Activated CD4-positive, alpha-beta T cell treated with anti-CD3 and anti-CD28 coated beads for 1 hour (primary cell): ENCODE data around the gene PAFAH1B1.
"Not testable (repeated sequence)": the region's sequence is repeated elsewhere in the genome, so short reads cannot be mapped to it uniquely, and the experiment has no call there.

ENCODE experiments used
- DNase-seq: peaks from one replicate; pipeline ENCODE4 v3.0.0-alpha.2; 2020

PAFAH1B1 gene

DNA sequence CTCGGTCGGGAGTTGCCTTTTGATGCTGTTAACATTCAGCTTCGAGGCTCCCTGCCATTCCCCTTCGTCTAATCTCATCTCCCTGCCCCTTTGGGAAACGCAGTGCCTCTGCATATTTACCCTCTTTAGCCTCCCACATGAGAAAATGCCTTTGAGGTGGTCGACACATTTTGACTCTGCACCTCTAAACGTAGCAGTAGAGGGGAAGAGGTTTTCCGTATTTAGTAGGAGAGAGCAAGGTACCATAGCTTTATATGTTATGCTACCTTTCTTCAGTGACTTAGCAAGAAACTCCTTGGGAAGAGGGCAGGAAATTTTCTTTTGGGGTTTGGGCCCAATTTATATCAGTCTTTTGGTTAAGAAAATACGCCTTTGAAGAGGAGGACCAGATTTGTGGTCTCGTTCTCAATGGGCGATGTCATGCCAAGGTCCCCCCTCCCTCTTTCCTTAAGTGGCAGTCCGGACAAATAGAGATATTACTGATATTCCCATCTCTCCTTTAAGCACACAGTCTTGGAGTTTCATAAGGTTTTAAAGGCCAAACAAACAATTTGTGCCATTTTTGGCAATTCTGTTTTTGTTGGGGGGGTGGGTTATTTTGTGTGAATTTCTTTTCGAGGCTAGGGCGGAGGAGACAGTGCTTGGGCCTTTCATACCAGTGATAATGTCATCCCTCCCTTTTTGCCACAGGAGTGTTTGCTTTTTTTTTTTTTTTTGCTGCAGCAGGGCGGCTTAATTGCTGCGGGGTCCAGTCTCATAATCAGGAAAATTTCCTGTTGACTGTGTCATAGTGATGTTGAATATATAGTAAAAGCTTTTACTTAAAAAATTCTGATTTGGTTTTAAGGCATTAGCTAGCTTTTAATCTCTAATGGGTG lies 1.5 kb downstream of the PAFAH1B1 start:
- DNase-seq = no peak

DNA sequence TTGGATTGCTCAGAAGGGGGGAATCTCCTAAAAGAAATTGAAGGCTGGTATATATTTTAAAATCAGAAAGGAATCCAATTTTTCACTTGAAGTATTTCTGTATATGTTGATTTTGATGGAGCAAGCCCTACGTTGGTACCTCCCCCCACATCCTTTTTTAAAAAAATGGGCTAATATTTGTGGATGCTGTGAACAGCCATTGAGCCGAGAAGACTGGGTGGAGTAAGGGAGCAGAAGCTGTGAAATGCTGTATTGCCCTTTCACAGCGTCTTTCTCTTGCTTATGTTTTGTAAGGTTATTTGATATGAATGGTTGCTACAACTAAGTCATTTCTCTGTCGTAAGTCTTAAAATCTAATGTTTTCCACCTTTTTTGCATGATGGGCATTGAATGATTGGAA lies 2.3 kb downstream of the PAFAH1B1 start:
- DNase-seq = no peak

DNA sequence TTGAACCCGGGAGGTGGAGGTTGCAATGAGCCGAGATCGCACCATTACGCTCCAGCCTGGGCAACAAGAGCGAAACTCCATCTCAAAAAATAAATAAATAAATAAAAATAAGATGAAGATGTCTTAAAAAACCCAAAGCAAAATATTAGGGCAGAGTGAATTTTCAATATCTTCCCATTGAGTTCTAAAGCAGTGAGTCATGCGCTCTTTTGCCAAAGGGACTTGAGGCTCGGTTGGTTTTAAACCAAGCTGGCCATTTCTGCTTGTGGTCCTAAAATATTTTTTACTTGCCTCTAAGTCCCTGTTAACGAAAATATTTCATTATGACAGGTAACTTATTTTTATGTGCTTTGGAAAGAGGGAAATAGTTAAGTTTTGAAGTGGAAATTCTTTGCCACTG lies 4.7 kb downstream of the PAFAH1B1 start:
- DNase-seq = no peak

DNA sequence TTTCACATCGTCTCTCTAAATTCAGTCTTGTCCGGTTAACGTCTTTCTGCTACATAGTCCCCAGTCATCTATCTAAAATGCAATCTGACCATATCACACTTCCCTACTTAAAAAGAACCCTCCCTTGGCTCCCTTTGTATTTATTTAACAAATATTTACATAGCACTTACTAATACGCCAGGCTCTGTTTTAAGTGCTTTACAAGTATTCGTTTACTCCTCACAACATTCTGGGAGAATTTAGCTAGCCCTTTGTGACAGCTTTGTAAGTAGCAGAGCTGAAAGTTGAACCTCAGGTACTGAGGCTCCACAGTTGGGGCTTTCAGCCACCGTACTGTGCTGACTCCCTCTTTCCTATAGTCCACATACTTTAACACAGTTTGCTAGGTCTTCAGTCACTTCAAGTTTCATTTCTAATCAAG lies 9.2 kb downstream of the PAFAH1B1 start:
- DNase-seq = no peak

DNA sequence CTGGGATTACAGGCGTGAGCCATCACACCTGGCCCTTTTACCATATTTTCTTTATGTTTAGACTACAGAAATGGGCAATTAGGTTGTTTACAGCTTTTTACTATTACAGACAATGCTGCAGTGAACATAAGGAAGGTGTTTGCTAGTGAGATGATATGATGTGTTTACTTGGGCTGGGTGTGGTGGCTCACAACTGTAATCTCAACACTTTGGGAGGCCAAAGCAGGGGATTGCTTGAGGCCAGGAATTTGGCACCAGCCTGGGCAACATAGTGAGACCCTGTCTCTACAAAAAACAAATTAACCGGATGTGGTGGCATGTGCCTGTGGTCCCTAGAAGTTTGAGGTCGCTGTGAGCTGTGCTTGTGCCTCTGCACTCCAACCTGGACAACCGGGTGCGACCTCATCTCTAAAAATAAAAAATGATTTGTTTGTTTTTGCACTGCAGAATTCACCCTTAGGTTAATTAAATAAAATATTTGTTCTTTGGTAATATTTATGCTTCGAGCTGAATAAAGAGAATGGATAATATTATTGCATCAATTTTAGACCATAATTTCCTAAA lies 15.0 kb downstream of the PAFAH1B1 start:
- no peak for DNase-seq

DNA sequence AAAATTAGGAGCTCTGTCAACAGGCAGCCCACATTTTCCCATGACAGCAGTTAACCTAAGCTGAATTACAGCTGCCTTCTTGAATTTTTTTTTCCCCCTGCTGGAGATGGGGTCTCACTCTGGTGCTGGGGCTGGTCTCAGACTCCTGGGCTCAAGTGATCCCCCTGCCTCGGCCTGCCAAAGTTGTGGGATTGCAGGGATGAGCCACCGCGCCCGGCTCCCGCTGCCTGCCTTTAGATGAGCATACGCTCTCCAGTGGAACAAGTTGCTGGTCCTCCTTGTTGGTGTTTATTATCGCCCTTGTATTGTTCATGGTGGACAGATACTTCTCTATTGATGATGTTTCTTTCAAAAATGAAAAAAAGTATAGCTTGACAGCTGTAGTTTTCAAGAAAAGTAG lies 15.6 kb downstream of the PAFAH1B1 start:
- no peak for DNase-seq

DNA sequence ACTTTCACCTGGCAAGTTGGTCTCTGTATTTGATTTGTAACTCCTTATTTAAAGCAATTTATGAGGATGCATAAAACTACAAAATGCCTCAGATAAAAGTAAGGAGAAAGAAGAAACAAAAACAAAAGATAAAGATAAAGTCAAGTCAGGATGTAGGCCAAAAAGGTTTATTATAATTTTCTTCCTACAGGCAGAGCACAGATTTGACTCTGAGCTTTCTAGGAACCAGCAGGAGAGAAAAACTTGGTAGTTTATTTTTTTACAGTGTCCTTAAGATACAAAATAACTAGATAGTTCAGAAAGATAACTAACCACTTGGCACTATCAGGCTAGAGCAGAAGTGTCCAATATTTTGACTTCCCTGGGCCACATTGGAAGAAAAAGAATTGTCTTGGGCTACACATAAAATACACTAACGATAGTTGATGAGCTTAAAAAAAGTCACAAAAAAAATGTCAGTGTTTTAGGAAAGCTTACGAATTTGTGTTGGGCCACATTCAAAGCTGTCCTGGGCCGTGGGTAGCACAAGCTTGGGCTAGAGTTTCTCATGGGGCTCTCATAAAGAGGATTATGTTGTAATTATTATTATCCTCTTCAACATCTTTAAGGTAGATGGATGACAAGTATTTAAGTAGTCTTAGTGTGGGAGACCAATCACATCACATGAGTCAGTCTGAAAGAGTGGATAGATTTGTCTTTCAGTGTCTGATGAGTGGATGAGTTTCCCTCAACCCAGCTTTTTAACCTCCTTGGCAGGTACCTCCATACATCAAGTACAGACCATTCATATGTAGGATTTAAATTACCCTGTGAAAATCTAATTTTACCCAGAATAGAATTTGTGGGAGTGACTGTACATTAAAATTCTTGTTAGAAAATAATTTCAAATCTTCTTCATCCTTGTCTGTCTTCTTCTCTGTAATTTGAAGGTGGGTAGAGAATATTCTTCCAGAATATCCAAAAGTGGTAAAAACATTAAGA lies 17.0 kb downstream of the PAFAH1B1 start:
- DNase-seq = no peak

DNA sequence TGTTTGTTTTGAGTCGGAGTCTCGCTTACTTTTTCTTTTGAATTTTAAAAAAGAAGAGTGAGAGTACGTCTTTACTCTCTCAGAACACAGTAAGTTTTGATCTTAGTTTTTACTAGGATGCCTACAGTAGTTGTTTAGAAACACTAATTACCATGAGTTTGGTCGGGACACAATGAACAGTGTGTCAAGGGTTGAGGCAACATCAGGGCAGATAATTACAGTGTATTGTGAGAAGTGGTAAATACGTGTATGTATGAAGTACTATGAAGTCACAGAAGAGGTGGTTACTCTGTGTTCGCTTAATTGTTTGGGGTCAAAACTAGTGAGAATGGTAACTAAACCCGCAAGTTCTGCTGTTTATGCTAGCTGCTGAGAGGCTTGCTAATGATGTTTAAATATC lies 18.2 kb downstream of the PAFAH1B1 start:
- no peak for DNase-seq

DNA sequence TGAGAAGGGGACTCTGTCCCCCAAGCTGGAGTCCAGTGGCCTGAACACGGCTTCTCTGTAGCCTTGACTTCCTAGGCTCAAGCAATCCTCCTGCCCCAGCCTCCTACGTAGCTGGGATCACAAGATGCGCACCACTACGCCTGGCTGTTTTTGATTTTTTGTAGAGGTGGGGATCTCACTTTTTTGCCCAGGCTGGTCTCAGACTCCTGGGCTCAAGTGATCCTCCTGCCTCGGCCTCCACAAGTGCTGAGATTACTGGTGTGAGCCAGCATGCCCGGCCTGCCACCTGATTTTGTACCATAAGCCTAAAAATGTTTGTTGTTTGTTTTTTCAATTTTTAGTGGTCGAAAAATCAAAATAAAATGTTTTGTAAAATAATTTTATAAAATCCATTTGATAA lies 19.2 kb downstream of the PAFAH1B1 start:
- DNase-seq = no peak

DNA sequence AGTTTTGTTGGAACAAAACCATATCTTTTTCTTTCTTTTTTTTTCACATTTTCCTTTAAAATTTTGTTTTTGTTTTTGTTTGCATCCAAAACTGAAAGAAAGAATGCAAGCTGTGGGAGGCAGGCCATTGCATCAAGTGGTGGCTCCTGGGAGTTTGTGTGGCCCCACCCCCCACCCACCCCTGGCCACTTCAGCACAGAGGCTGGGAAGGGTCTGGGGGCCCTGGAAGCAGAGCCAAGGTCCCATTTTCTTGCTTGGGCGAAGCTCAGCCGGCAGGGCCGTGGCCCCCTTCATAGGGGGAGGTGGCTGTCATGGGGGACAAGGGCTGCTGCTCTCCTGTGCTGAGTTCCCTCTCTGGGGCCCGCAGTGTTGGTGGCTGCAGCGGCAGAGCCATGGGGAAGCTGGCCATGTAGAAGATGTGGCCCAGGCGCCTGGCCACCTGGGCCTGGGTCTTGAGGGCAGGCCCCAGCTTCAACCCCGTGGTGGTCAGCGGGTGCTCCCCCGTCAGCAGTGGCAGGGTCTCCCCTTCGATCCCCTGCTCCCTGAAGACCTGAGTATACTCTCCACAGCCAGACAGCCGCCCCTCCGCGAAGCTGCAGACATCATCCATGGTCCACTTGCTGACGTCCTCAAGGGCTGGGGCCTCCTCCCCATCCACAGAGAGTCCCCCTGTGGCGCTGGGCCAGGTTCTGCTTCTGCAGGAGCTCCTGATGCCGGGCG lies 19.8 kb downstream of the PAFAH1B1 start:
- no peak for DNase-seq

DNA sequence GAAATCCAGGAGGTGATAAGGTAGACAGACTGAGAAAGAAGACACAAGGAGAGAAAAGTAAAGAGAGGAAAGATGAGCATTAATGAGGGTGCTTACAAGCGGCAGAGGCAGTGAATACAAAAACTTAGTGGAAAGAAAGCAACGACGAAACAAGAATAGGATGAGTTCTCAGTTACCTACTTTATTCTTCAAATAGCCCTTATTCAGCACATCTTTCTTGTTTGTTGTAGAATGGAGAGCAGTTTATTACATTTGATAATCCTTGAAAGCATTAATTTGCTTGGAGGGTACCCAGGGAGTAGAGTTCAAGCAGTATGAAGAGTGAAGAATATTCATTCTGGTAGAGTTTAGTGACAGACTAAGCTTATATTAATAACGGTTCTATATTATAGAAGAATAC lies 22.4 kb downstream of the PAFAH1B1 start:
- no peak for DNase-seq

DNA sequence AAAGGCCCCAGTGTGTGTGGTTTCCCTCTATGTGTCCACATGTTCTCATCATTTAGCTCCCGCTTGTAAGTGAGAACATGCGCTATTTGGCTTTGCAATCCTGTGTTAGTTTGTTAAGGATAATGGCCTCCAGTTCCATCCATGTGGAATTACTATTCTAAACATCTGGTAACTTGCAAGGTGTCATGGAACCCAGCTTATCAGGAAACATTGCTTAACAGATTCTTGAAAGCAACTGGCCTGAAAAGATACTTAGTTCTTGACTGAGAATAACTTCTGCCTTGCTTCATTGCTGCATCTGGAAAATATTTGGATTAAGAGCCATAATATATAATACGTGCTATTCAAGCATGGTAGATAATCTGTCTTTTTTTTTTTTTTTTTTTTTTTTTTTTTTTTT lies 27.8 kb downstream of the PAFAH1B1 start:
- no peak for DNase-seq

DNA sequence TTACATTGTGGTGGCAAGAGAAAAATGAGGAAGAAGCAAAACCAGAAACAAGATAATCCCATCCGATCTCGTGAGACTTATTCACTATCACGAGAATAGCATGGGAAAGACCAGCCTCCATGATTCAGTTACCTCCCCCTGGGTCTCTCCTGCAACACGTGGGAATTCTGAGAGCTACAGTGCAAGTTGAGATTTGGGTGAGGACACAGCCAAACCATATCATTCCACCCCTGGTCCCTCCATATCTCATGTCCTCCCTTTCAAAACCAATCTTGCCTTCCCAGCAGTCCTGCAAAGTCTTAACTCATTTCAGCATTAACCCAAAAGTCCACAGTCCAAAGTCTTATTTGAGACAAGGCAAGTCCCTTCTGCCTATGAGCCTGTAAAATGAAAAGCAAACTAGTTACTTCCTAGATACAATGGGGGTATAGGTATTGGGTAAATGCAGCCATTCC lies 28.5 kb downstream of the PAFAH1B1 start:
- DNase-seq = not testable (repeated sequence)

DNA sequence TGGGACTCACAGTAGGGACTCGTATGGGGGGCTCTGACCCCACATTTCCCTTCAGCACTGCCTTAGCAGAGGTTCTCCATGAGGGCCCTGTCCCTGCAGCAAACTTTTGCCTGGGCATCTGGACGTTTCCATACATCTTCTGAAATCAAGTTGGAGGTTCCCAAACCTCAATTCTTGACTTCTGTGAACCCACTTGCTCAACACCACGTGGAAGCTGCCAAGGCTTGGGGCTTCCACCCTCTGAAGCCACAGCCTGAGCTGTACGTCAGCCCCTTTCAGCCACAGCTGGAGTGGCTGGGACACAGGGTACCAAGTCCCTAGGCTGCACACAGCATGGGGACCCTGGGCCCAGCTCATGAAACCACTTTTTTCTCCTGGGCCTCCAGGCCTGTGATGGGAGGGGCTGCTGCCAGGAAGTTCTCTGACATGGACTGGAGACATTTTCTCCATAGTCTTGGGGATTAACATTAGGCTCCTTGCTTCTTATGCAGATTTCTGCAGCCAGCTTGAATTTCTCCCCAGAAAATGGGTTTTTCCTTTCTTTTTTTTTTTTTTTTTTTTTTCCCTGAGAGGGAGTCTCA lies 29.4 kb downstream of the PAFAH1B1 start:
- DNase-seq = not testable (repeated sequence)

DNA sequence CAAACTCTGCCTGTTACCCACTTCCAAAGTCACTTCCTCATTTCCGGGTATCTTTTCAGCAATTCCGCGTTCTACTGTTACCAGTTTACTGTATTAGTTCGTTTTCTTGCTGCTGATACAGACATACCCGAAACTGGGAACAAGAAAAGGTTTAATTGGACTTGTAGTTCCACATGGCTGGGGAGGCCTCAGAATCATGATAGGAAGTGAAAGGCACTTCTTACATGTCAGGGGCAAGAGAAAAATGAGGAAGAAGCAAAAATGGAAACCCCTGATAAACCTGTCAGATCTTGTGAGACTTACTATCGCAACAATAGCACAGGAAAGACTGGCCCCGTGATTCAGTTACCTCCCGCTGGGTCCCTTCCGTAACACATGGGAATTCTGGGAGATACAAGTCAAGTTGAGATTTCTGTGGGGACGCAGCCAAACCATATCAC lies 30.9 kb downstream of the PAFAH1B1 start:
- DNase-seq = no peak

DNA sequence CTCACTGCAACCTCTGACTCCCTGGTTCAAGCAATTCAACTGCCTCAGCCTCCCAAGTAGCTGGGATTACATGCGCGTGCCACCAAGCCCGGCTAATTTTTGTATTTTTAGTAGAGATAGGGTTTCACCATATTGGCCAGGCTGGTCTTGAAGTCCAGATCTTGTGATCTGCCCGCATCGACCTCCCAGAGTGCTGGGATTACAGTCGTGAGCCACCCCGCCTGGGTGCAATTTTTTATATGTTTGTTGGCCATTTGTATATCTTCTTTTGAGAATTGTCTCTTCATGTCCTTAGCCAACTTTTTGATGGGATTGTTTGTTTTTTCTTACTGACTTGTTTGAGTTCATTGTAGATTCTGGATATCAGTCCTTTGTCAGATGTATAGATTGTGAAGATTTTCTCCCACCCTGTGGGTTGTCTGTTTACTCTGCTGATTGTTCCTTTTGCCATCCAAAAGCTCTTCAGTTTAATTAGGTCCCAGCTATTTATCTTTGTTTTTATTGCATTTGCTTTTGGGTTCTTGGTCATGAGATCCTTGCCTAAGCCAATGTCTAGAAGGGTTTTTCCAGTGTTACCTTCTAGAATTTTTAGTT lies 33.3 kb downstream of the PAFAH1B1 start:
- not testable (repeated sequence) for DNase-seq

DNA sequence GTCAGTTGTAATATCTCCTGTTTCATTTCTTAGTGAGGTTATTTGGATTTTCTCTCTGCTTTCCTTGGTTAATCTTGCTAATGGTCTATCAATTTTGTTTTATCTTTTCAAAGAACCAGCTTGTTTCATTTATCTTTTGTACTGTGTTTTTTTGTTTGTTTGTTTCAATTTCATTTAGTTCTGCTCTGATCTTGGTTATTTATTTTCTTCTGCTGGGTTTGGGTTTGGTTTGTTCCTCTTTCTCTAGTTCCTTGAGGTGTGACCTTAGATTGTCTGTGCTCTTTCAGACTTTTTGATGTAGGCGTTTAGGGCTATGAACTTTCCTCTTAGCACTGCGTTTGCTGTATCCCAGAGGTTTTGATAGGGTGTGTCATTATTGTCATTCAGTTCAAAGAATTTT lies 35.5 kb downstream of the PAFAH1B1 start:
- not testable (repeated sequence) for DNase-seq

DNA sequence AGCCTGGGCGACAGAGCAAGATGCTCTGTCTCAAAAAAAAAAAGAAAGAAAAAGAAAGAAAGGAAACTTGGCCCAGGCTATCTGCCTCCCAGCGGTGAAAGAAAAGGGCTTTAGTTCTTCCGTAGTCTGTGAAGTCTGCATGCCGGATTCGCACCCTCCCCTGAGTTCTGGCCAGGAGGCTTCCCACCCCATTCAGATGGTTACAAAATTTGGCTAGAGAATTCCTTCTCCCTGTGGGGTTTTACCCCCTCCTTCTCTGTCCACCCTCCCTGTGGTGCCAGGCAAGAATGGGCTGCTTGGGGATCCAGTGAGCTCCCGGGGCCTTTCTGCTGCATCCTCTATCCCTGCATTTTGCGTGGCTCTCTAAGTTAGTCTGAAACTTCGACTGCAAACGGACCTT lies 37.8 kb downstream of the PAFAH1B1 start:
- DNase-seq = no peak

DNA sequence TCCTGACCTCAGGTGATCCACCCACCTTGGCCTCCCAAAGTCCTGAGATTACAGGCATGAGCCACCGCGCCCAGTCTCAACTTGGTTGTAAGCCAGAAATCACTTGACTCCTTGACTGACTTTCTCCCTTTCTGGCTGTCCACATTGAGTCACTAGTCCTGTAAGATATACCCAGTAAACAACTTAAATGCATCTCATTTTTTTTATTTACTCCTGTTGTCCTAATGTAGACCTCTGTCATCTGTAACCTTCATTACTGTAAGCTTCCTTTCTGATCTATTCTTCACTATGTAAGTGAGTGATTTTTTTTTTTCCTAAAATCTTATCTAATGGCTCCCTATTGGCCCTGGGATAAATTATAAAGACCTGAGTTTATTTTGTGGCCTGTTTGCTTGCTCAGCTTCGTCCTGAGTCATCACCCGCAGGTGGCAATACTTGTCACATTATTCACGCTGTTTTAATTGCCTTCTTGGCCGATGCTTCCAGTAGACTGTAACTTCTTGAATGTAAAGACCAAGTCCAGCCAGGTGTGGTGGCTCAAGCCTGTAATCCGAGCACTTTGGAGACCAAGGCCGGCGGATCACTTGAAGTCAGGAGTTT lies 41.0 kb downstream of the PAFAH1B1 start:
- no peak for DNase-seq

DNA sequence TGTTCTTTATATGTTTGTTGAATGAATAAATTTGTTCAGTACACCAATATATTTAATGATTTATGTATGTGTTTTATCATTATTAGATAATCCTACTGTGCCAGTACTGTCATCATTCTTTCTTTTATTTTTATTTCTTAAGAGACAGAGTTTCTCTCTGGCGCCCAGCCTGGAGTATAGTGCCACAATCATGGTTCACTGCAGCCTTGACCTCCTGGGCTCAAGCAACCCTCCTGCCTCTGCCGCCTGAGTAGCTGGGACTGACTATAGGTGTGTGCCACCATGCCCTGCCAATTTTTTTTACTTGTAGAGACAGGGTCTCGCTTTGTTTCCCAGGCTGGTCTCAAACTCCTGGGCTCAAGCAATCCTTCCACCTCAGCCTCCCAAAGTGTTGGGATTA lies 41.8 kb downstream of the PAFAH1B1 start:
- DNase-seq = no peak

DNA sequence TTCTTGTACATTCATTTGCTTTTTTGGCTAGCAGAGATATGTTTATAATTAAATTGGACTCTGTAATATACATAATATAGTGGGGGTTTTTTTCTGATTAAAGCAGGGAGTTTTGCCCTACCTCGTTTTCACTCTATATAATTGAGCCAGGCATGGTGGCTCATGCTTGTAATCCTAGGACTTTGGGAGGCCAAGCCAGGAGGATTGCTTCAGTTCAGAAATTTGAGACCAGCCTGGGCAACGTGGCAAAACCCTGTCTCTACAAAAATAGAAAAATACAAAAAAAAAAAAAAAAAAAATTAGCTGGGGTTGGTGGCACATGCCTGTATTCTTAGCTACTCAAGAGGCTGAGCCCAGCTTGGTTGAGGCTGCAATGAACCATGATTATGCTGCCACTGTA lies 42.2 kb downstream of the PAFAH1B1 start:
- no peak for DNase-seq
